HFFc6 (cell line): ENCODE data around the gene DENND1A. TPM values are rescaled to one million over a fixed set of nuclear protein-coding genes. Genes with fewer than 3 reads are reported as not detected.

Experiments used
- DNase-seq: peaks from one replicate; pipeline ENCODE4 v3.0.0-alpha.2; 2018
- H3K27ac Mint-ChIP-seq: 2 replicates; pipeline ENCODE4 v1.8.0; 2020; ENCODE audit warnings: mild to moderate bottlenecking, mixed read lengths
- H3K27me3 Mint-ChIP-seq: 2 replicates; pipeline ENCODE4 v1.8.0; 2021; ENCODE audit warnings: mild to moderate bottlenecking, moderate library complexity, mixed read lengths; ENCODE audit not compliant: insufficient read depth
- H3K36me3 Mint-ChIP-seq: 2 replicates; pipeline ENCODE4 v1.8.0; 2021; ENCODE audit warnings: low read depth, mixed read lengths
- H3K4me1 Mint-ChIP-seq: 2 replicates; pipeline ENCODE4 v1.8.0; 2020; ENCODE audit warnings: low read depth, mixed read lengths
- H3K4me3 Mint-ChIP-seq: 2 replicates; pipeline ENCODE4 v1.8.0; 2020; ENCODE audit warnings: mild to moderate bottlenecking, moderate library complexity, mixed read lengths
- H3K9me3 Mint-ChIP-seq: 2 replicates; pipeline ENCODE4 v1.8.0; 2020; ENCODE audit warnings: mild to moderate bottlenecking, mixed read lengths
- CTCF ChIP-seq: fragments of 200-600 bp; sonication (generic); IDR thresholded peaks from 2 replicates; pipeline ENCODE4 v1.5.0; 2021; ENCODE audit warnings: antibody characterized with exemption, mild to moderate bottlenecking
- total RNA-seq, 6 experiments: library from RNA; stranded (reverse); fragmentation: NEBNext Ultra II Directional; extraction: Animal tissue kit (Norgen Biotek cat#: 25700); gene quantifications; 2 replicates in 1 of 6; 3 replicates in 5 of 6; pipeline ENCODE4 v1.2.3, GENCODE V29; 2021

Gene DENND1A
- total RNA-seq, 6 experiments from 2014 or later, result 25.4 to 38.3 (median 30.3) TPM

DNA sequence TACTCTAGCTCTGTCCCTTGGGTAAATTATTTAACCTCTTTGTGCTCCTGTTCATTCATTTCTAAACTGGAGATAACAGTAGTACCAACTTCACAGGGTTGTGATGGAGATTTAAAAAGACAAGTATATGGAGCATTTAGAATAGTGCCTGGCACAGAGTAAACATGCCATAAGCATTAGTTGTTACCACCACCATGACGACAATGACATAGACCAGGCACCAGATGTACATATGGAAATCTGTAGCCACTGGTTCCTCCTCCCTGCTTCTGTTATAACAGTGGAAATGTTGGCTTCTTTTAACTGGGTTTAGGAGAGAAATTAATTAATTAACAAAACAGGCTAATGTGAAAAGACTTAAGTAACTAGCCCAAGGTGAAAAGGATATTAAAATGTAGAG is 217.5 kb downstream of the DENND1A start:
- Mint-ChIP-seq H3K27ac (no peak overlapping the region), H3K4me3 (no peak overlapping the region), H3K36me3 (no peaks in the 10 kb centered on the region), H3K4me1 (peaks cover 32% of the 10 kb centered on the region), H3K27me3 (peaks cover 4% of the 10 kb centered on the region; the same call in 1 of the 2 replicates), H3K9me3 (no peaks in the 10 kb centered on the region)
- DNase-seq, result peak; percentile 4
- no peak for TF ChIP-seq CTCF

GRCh38 chr9:123710299-123710698 is 219.6 kb downstream of the DENND1A start:
- TF ChIP-seq CTCF, result no peak
- Mint-ChIP-seq H3K27me3 (peaks cover 4% of the 10 kb centered on the region; the same call in 1 of the 2 replicates), H3K27ac (peak overlapping the region; percentile 42; the same call in 1 of the 2 replicates), H3K4me1 (peaks cover 32% of the 10 kb centered on the region), H3K9me3 (no peaks in the 10 kb centered on the region), H3K36me3 (no peaks in the 10 kb centered on the region), H3K4me3 (no peak overlapping the region)
- peak; percentile 90 for DNase-seq

- H3K4me1 Mint-ChIP-seq, result peaks cover 2% of the 10 kb centered on the region; the same call in 1 of the 2 replicates
- no peak for TF ChIP-seq CTCF
- peaks cover 11% of the 10 kb centered on the region for H3K36me3 Mint-ChIP-seq
- H3K4me3 Mint-ChIP-seq, result no peak overlapping the region
- DNase-seq, result no peak
- H3K27me3 Mint-ChIP-seq, result no peaks in the 10 kb centered on the region; the same call in 1 of the 2 replicates
- no peak overlapping the region for H3K27ac Mint-ChIP-seq
- peaks cover 12% of the 10 kb centered on the region for H3K9me3 Mint-ChIP-seq
These were observed 227.4 kb downstream of the DENND1A start for GRCh38 chr9:123702483-123702882.

DNA sequence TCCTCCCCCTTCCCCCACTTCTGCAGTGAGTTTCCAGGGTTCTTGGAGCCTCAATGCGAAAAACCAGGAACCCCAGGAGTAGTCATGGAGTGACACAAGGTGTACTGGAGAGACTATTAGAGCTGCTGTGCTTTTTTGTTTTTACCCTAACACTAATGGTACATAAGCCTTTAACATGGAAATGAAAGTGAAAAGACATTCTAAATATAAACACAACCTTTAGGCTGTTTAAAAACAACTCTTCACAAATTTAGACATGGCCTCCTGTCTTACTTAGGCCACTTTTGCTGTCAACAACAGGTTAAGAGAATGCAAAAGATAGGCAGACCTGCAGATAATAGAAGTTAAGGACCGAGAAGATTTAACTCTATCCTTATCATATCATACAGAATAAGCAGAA is 232.2 kb downstream of the DENND1A start:
- H3K9me3 Mint-ChIP-seq, result peaks cover 12% of the 10 kb centered on the region
- no peak for TF ChIP-seq CTCF
- peaks cover 2% of the 10 kb centered on the region; the same call in 1 of the 2 replicates for H3K27me3 Mint-ChIP-seq
- DNase-seq, result no peak
- H3K4me1 Mint-ChIP-seq, result peaks cover 25% of the 10 kb centered on the region
- H3K4me3 Mint-ChIP-seq, result no peak overlapping the region
- H3K27ac Mint-ChIP-seq, result no peak overlapping the region
- peaks cover 11% of the 10 kb centered on the region for H3K36me3 Mint-ChIP-seq

GRCh38 chr9:123696476-123696875 is 233.4 kb downstream of the DENND1A start:
- Mint-ChIP-seq H3K9me3 (peaks cover under 1% of the 10 kb centered on the region; the same call in 1 of the 2 replicates), H3K27ac (peak overlapping the region; percentile 40; the same call in 1 of the 2 replicates), H3K36me3 (peaks cover 5% of the 10 kb centered on the region; the same call in 1 of the 2 replicates), H3K4me3 (no peak overlapping the region), H3K4me1 (peaks cover 25% of the 10 kb centered on the region), H3K27me3 (peaks cover 2% of the 10 kb centered on the region; the same call in 1 of the 2 replicates)
- DNase-seq, result no peak
- no peak for TF ChIP-seq CTCF
